GM12892 (cell line): Measurements from ENCODE around the gene CLDN34.

Experiments used
- POLR2A ChIP-seq: IDR thresholded peaks from 2 replicates; pipeline ENCODE4 v1.6.1; 2011; ENCODE audit warnings: low read depth, low read length, control low read depth
- POLR2AphosphoS5 ChIP-seq: IDR thresholded peaks from 2 replicates; pipeline ENCODE4 v1.6.1; 2011; ENCODE audit warnings: low read depth, low read length, control low read depth

DNA sequence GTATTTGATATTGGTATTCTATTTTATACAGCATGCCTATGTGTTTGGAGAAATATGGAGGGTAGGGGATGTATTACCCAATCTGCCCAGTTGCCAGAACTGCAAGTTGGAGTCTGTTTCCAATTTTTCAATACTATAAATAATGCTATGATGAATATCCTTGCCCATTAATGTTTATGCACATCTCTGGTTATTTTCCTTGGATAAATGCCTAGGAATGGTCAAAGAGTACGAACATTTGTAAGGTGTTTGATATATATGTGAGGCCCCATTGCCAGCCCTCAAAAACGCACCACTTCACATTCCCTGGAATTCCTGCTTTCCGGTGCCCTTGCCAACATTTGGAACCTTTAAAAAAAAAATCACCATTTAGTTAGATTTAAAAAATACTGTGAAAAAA lies 34.3 kb downstream of the CLDN34 start:
- TF ChIP-seq POLR2AphosphoS5 (no peak), POLR2A (no peak)
